VCaP (cell line): ENCODE data around the gene COX7A1.

ENCODE experiments used
- H3K27ac ChIP-seq: fragments of 450-650 bp; 2 replicates; pipeline ENCODE4 v1.5.1; 2017
- TF ChIP-seq, protein P1 (sequence below): fragments of 450-650 bp; conservative IDR thresholded peaks from 2 replicates; pipeline ENCODE4 v1.5.1; 2017; ENCODE audit warnings: mild to moderate bottlenecking, moderate library complexity

The COX7A1 gene

GRCh38 chr19:36121486-36122124, 30.6 kb downstream of the COX7A1 start:
- TF ChIP-seq, protein P1, sequence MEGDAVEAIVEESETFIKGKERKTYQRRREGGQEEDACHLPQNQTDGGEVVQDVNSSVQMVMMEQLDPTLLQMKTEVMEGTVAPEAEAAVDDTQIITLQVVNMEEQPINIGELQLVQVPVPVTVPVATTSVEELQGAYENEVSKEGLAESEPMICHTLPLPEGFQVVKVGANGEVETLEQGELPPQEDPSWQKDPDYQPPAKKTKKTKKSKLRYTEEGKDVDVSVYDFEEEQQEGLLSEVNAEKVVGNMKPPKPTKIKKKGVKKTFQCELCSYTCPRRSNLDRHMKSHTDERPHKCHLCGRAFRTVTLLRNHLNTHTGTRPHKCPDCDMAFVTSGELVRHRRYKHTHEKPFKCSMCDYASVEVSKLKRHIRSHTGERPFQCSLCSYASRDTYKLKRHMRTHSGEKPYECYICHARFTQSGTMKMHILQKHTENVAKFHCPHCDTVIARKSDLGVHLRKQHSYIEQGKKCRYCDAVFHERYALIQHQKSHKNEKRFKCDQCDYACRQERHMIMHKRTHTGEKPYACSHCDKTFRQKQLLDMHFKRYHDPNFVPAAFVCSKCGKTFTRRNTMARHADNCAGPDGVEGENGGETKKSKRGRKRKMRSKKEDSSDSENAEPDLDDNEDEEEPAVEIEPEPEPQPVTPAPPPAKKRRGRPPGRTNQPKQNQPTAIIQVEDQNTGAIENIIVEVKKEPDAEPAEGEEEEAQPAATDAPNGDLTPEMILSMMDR, result no peak
- H3K27ac ChIP-seq, result no peak overlapping the region

- TF ChIP-seq, protein P1, result no peak
- no peak overlapping the region; the same call in 1 of the 2 replicates for H3K27ac ChIP-seq
These were observed 31.3 kb downstream of the COX7A1 start for GRCh38 chr19:36120984-36121358.

DNA sequence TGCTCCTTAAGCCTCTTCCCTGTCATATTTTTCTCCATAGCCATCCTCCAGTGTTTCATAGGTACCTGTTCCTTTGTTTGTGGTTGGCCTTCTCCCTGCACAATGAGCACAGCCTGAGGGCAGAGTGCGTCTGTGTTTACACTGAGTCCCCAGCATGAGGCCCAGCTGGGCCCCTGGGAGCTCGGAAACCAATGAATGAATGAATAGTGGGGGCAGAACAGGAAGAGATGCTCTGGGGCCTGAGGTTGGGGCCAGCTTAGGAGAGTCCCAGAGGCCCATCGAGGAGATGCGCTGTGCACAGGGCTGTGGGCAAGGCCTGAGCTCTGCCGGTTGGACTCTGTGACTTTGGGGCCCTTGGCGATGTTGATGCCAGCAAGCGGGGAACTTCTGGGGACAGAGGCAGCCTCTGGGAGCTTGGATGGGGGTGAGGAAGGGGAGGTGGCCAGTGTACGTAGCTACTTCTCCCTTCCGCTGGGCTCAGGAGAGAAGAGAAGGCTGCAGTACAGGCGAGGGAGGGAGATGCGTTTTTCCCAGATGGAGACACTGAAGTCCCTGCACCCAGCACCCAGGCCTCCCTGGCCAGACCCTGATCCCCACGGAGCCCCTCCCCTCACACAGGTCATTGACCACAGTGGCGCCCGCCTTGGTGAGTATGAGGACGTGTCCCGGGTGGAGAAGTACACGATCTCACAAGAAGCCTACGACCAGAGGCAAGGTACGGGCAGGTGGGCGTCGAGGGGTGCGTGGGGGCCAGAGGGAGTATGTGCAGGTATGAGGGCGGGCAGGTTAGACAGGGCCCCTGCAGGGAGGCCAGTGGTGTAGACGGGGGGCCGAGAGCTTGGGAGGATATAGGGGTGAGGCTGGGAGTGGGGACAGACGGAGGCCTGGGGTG, 31.9 kb downstream of the COX7A1 start:
- TF ChIP-seq, protein P1, result no peak
- H3K27ac ChIP-seq, result peak overlapping the region; percentile 16

DNA sequence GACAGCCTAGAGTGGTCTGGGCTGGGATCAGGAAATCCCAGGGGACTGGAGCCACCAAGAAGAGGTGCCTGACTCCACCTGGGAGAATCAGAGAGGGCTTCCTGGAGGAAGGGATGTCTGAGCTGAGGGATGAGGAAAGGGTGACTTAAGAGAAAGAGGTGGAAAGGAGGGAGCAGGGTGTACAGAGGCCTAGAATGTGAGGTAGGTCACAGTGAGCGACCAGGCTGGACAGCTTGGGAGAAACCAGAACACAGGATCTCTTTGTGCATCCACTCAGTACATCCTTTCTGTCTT, 36.0 kb downstream of the COX7A1 start:
- TF ChIP-seq, protein P1, result no peak

GRCh38 chr19:36115453-36116343, 36.5 kb downstream of the COX7A1 start, which contains the start of gene TBCB:
Gene TBCB, plus strand, starts transcription at chr19:36115468. Its CDS starts 93 bp downstream, at chr19:36115561.
- peak within 1 kb of the TSS; percentile 95 for H3K27ac ChIP-seq
- TF ChIP-seq, protein P1, result no peak

More for the DNA sequence above, 36.0 kb downstream of the COX7A1 start:
- H3K27ac ChIP-seq, result peak overlapping the region; percentile 95

GRCh38 chr19:36114721-36115452, 37.4 kb downstream of the COX7A1 start, which contains the start of gene POLR2I:
Gene POLR2I, minus strand, starts transcription at chr19:36114875. Its CDS starts 19 bp downstream, at chr19:36114856.
- TF ChIP-seq, protein P1, result no peak

More at GRCh38 chr19:36114721-36115452, 37.4 kb downstream of the COX7A1 start, which contains the start of gene POLR2I:
- peak within 1 kb of the TSS; percentile 95 for H3K27ac ChIP-seq
